GM19463 (cell line): Measurements from ENCODE around the gene QDPR.
"Not testable (repeated sequence)": the region's sequence is repeated elsewhere in the genome, so short reads cannot be mapped to it uniquely, and the experiment has no call there.

ENCODE experiments used
- ATAC-seq: cut with Tn5 transposase; IDR thresholded peaks from one replicate; pipeline ENCODE4 v1.9.1; 2021; ENCODE audit warnings: mild to moderate bottlenecking, moderate library complexity; ENCODE audit not compliant: unreplicated experiment

The QDPR gene

GRCh38 chr4:17511950-17512795 lies at the start of gene QDPR:
QDPR (minus strand) TSS chr4:17512090; CDS start chr4:17512054, 36 bp downstream.
- peak; percentile 96 for ATAC-seq

DNA sequence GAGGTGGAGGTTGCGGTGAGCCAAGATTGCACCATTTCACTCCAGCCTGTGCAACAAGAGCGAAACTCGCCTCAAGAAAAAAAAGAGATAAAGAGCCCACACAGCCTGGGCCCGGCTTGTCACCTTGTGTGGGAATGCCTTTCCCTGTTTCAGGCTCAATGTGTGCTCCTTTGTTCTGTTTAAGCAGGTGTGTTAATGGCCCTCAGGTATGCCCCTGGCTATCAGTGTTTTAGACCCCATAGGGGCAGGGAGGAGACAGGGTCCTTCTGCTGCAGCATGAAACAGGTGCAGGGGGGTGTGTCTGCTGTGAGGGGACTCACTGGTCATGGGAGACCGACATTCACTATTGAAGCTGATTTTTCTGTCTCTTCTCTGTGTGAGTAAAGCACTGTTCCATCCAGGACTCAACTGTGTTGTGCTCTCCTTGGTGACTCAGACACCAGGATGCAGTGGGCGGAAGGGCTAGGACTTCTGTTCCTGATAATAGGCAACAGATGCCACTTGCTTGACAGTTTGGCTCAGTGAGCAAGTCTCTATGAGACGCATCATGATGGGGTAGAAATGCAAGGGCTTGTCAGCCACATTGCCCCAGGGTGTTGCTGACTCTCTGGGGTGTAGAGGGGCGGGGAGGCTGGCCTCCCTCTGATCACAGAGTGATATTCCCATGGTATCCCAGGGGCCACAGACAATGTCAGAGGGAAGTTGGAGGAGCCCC lies 49.5 kb upstream of the QDPR start:
- no peak for ATAC-seq

DNA sequence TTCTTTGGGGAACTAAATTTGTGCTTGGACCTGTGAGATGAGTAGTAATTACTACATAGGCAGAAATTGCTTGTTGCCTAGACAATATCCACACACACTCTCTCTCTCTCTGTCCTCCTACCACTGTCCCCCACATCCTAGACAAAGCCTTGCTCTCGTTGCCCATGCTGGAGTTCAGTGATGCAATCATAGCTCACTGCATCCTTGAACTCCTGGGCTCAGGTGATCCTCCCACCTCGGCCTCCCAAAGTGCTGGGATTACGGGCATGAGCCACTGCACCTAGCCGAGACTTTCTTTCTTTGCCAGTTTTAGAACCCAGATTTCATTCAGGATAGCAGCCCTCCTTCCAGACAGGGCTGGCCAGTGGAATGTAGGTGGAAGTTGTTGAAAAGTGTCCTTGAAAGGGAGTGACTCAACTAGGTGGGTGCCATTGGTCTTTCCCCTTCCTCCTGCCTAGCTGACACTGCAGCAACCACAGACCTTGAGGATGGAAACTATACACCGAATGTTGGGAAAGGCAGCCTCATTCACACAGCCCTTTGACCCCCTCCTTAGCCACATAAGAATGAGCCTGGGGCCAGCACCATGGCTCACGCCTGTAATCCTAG lies 48.3 kb upstream of the QDPR start:
- no peak for ATAC-seq

- no peak for ATAC-seq
Measured at GRCh38 chr4:17559709-17560048, 47.8 kb upstream of the QDPR start.

- no peak for ATAC-seq
Measured at GRCh38 chr4:17558941-17559708, 47.2 kb upstream of the QDPR start.

DNA sequence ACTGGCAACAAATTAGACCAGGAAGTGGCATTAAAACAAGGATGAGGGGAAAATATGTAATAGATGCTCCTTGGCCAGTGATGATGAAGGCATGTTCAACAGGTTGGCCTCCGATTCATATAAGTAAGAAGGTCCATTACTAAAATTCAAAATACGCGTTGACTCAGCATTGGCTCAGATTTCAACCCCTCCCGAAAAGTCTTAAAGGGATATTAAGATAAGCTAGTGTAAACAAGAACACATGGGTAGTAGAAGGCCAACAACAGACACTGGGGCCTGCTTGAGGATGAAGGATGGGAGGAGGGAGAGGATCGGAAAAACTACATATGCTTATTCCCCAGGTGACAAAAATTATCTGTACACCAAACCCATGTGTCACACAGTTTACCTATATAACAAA lies 46.0 kb upstream of the QDPR start:
- ATAC-seq: no peak

DNA sequence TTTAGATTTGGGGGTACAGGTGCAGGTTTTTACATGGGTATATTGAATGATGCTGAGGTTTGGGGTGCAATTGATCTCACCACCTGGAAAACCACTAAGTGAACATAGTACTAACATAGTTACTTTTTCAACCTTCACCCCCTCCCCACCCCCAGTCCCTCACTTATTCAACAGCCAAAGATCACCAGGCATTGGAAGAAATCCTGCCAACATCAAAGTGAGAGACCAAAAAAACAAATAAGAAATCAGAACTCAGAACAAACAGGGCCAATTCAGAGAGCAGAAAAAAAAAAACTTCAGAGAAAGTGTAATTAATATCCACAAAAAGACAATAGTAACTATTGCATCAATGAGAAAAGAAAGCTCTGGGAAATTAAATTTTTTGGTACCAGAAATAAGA lies 44.6 kb upstream of the QDPR start:
- no peak for ATAC-seq

- ATAC-seq: no peak
Measured at GRCh38 chr4:17554568-17554967, 42.7 kb upstream of the QDPR start.

GRCh38 chr4:17552427-17552826 lies 40.5 kb upstream of the QDPR start:
- ATAC-seq: no peak

DNA sequence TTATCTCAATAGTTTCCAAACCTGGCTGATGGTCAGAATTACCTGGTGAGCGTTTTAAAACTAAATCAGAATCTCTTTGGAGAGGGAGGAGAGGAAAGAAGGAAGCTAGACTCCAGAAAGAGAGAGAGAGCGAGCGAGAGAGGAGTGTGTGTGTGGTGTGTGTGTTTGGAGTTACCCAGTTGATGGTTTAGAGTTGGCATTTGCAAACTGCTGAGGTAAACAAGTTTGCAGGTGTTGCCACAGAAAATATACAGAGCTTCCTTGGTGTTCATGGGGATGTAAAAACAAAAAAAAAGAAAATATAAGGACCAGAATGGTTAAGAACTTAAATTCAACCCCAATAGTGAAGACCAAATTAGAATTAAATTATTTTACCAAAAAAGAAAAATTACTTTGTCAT lies 38.7 kb upstream of the QDPR start:
- ATAC-seq: no peak

DNA sequence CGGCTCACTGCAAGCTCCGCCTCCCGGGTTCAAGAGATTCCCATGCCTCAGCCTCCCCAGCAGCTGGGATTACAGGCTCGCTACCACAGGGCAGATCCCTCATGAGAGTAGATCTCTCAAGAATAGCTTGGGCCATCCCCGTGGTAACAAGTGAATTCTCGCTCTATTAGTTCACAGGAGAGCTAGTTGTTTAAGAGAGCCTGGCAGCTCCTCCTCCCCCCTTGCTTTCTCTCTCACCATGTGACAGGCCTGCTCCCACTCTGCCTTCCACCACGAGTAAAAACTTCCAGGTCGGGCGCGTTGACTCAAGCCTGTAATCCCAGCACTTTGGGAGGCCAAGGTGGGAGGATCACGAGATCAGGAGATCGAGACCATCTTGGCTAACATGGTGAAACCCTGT lies 34.8 kb upstream of the QDPR start:
- no peak for ATAC-seq

GRCh38 chr4:17546222-17546621 lies 34.3 kb upstream of the QDPR start:
- no peak for ATAC-seq

- no peak for ATAC-seq
Measured at GRCh38 chr4:17545374-17546140, 33.7 kb upstream of the QDPR start.

GRCh38 chr4:17544831-17545234 lies 32.9 kb upstream of the QDPR start:
- no peak for ATAC-seq

GRCh38 chr4:17544205-17544604 lies 32.3 kb upstream of the QDPR start:
- no peak for ATAC-seq

- ATAC-seq: not testable (repeated sequence)
Measured at GRCh38 chr4:17537060-17537459, 25.2 kb upstream of the QDPR start.

DNA sequence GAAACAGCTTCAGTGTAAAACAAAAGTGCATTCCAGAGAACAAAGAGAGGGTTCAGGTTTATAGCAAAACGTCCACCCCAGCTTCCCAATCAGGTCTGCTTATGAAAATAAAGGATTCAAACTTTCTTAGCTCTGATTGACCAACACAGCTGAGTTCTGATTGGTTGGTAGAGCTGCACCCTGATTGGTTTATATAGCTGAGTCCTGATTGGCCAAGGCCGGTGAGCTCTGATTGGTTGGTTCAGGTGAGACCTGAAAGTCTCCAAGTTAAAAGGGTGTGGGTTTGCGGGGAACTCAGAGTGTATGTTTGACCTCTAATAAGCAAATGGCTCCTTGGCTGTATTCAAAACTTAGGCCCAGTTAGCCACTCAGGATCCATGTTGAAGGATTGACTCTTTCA lies 24.0 kb upstream of the QDPR start:
- ATAC-seq: peak; percentile 45

GRCh38 chr4:17535242-17535641 lies 23.4 kb upstream of the QDPR start:
- no peak for ATAC-seq

- no peak for ATAC-seq
Measured at GRCh38 chr4:17534705-17535104, 22.8 kb upstream of the QDPR start.

DNA sequence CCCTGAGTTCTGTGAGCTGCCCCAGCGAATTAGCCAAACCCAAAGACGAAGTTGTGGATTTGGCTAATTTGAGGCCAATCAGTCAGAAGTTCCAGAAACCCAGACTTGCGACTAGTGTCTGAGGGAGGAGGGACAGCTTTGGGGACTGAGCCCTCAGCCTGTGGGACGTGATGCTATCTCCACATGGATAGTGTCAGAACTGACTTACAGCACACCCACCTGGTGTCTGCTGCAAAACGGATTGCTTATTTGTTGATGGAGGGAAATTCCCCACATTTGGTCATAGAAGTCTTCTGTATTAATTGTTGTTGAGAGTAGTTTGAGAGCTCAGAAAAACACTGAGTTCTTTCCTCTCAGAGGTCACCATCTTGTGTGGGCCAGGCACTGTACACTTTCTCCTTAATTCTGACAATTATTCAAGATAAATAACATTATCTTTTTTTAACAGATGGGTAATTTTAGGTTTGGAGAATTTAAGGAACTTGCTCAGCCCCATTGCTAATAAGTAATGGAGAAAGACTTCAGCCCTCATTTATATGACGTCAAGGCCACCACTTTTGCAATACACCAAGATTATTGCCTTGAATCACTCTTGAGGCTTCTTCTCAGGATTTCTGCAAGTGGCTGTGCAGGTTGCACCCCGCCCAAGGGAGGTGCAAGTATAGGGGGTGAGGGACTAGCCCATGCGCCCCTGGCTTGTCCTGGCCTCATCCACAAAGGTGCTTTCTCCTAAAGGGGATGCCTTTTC lies 19.8 kb upstream of the QDPR start:
- ATAC-seq: no peak
